Osteocyte (in vitro differentiated cells): ENCODE results near the gene DBNDD1. TPM values are rescaled to one million over a fixed set of nuclear protein-coding genes. Genes with fewer than 3 reads are reported as not detected.
A peak's percentile ranks its signal among the peaks of the same experiment; 100 is the strongest.

Experiments used
- DNase-seq: peaks from one replicate; pipeline ENCODE4 v3.0.0; 2021; ENCODE audit warnings: mixed read lengths; ENCODE audit not compliant: unreplicated experiment; ENCODE audit errors: extremely low spot score
- H3K27ac Mint-ChIP-seq: one replicate; pipeline ENCODE4 v1.8.0; 2021; ENCODE audit warnings: mild to moderate bottlenecking, mixed read lengths; ENCODE audit not compliant: unreplicated experiment
- H3K27me3 Mint-ChIP-seq: one replicate; pipeline ENCODE4 v1.8.0; 2021; ENCODE audit warnings: mixed read lengths; ENCODE audit not compliant: unreplicated experiment
- H3K36me3 Mint-ChIP-seq: one replicate; pipeline ENCODE4 v1.8.0; 2021; ENCODE audit warnings: mixed read lengths; ENCODE audit not compliant: unreplicated experiment
- H3K4me1 Mint-ChIP-seq: one replicate; pipeline ENCODE4 v1.8.0; 2021; ENCODE audit warnings: mixed read lengths; ENCODE audit not compliant: unreplicated experiment
- H3K4me3 Mint-ChIP-seq: one replicate; pipeline ENCODE4 v1.8.0; 2021; ENCODE audit warnings: mild to moderate bottlenecking, moderate library complexity, mixed read lengths; ENCODE audit not compliant: unreplicated experiment
- H3K9me3 Mint-ChIP-seq: one replicate; pipeline ENCODE4 v1.8.0; 2021; ENCODE audit warnings: mixed read lengths; ENCODE audit not compliant: unreplicated experiment
- total RNA-seq: library from RNA; stranded (reverse); gene quantifications from 2 replicates; pipeline ENCODE4 v1.2.1, GENCODE V29; 2021
- TF ChIP-seq, protein P1 (sequence below): fragments of 200-600 bp; sonication (generic); IDR thresholded peaks from 2 replicates; pipeline ENCODE4 v1.5.0; 2021; ENCODE audit warnings: antibody characterized with exemption, mild to moderate bottlenecking, moderate library complexity

Gene DBNDD1
- total RNA-seq, 1 donor from 2014 or later = 0.78 TPM

DNA sequence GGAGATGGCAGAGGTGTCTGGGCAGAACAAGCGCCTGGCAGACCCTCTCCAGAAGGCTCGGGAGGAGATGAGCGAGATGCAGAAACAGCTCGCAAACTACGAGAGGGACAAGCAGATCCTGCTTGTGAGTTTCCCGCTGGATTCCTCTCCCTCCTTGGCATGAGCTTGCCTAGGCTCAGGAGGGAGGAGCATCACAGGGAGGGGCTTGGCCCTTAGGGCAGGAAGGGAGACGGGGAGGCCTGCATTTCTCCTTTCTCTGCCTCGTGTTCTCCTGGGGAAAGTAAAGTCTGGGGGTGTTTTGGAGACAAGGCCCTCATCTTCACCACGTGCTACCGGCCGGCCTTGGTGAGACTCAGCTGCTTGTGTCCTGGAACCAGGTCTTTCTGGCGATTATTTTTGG is 18.0 kb upstream of the DBNDD1 start:
- no peak for DNase-seq
- Mint-ChIP-seq H3K27me3 (no peaks in the 10 kb centered on the region), H3K27ac (no peak overlapping the region), H3K4me1 (peaks cover 12% of the 10 kb centered on the region), H3K36me3 (no peaks in the 10 kb centered on the region), H3K9me3 (peaks cover 4% of the 10 kb centered on the region), H3K4me3 (no peak overlapping the region)
- TF ChIP-seq, protein P1, sequence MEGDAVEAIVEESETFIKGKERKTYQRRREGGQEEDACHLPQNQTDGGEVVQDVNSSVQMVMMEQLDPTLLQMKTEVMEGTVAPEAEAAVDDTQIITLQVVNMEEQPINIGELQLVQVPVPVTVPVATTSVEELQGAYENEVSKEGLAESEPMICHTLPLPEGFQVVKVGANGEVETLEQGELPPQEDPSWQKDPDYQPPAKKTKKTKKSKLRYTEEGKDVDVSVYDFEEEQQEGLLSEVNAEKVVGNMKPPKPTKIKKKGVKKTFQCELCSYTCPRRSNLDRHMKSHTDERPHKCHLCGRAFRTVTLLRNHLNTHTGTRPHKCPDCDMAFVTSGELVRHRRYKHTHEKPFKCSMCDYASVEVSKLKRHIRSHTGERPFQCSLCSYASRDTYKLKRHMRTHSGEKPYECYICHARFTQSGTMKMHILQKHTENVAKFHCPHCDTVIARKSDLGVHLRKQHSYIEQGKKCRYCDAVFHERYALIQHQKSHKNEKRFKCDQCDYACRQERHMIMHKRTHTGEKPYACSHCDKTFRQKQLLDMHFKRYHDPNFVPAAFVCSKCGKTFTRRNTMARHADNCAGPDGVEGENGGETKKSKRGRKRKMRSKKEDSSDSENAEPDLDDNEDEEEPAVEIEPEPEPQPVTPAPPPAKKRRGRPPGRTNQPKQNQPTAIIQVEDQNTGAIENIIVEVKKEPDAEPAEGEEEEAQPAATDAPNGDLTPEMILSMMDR = no peak

DNA sequence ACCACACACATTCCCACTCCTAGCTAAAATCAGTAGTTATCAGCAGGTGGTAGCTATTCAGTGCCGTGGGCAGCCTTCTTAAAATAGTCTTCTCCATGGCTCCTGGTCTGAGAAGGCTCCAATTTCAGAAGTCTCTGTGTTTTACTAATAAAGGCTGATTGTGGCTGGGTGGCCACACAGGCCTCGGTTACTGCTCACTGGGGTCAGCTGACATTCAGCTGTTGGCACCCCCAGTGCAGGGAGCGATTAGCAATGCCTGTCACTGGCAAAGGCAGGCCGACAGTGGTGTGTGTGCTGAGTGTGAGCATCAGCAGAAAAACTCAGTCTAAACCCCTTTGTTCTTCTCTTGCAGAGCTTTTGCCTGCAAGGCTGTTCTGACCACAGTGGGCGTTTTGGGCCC is 16.6 kb upstream of the DBNDD1 start:
- Mint-ChIP-seq H3K27me3 (peaks cover 3% of the 10 kb centered on the region), H3K9me3 (peaks cover 4% of the 10 kb centered on the region)

DNA sequence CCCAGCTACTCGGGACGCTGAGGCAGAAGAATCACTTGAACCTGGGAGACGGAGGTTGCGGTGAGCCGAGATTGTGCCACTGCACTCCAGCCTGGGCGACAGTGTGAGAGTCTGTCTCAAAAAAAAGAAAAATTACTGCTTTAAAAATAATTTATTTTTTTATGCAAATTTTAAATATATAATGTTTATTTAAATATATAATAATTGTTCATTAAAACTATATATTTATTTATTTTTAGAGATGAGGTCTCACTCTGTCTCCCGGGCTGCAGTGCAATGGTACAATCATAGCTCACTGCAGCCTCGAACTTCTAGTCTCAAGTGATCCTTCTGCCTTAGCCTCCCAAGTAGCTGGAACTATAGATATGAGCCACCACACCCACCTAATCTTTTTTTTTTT is 15.2 kb upstream of the DBNDD1 start:
- DNase-seq = no peak
- Mint-ChIP-seq H3K27ac (no peak overlapping the region), H3K4me3 (no peak overlapping the region), H3K4me1 (peaks cover 14% of the 10 kb centered on the region), H3K27me3 (peaks cover 4% of the 10 kb centered on the region), H3K36me3 (no peaks in the 10 kb centered on the region), H3K9me3 (peaks cover 4% of the 10 kb centered on the region)
- TF ChIP-seq, protein P1 = no peak

More for the DNA sequence above, 16.6 kb upstream of the DBNDD1 start:
- peak overlapping the region; percentile 29 for H3K27ac Mint-ChIP-seq
- no peak for DNase-seq
- no peak overlapping the region for H3K4me3 Mint-ChIP-seq
- H3K36me3 Mint-ChIP-seq = no peaks in the 10 kb centered on the region
- H3K4me1 Mint-ChIP-seq = peaks cover 14% of the 10 kb centered on the region
- TF ChIP-seq, protein P1 = no peak

DNA sequence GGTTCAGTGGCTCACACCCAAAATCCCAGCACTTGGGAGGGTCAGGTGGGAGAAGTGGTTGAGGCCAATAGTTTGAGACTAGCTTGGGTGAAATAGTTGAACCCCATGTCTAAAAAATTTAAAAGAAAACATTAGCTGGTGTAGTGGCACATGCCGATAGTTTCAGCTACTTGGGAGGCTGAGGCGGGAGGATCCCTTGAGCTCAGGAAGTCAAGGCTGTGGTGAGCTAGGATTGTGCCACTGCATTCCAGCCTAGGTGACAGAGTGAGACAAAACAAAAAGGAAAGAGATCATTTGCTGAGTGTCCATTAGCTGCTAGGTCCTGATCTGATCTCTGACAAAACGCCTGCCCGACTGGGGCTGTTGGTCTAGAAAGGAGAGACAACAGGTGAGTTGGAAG is 14.1 kb upstream of the DBNDD1 start:
- TF ChIP-seq, protein P1 = no peak
- Mint-ChIP-seq H3K36me3 (no peaks in the 10 kb centered on the region), H3K4me3 (no peak overlapping the region), H3K27me3 (peaks cover 12% of the 10 kb centered on the region), H3K9me3 (peaks cover 4% of the 10 kb centered on the region), H3K4me1 (peaks cover 14% of the 10 kb centered on the region), H3K27ac (no peak overlapping the region)
- DNase-seq = no peak

DNA sequence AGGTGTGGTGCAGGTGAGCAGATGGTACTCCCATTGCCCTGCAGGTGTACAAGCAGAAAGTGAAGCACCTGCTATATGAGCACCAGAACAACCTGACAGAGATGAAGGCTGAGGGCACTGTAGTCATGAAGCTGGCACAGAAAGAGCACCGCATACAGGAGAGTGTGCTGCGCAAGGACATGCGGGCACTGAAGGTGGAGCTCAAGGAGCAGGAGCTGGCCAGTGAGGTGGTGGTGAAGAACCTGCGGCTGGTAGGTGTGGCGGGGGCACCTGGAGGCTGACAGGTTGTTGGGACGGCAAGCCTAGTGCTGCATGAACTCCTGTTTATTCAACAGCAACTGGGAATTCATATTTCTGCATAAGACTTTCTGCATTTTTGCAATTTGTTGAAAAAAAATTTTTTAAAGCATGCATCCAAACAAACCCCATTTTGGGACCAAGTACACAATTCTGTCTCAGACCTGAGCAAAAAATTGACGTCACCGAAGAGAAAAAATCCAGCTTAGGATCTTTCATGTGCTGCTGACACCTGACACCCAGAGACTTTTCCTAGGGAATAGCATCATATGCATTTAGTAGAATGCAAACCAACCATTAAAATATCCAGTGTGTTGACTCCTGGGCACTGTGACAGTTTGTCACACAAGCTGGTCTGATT is 13.5 kb upstream of the DBNDD1 start:
- Mint-ChIP-seq H3K27ac (no peak overlapping the region), H3K4me1 (peaks cover 14% of the 10 kb centered on the region), H3K4me3 (no peak overlapping the region), H3K36me3 (no peaks in the 10 kb centered on the region), H3K27me3 (peaks cover 14% of the 10 kb centered on the region), H3K9me3 (peaks cover 4% of the 10 kb centered on the region)
- no peak for DNase-seq
- TF ChIP-seq, protein P1 = no peak
